ENCODE measurements around the gene NRG2.

GRCh38 chr5:139854953-139855352 lies 188.1 kb downstream of the NRG2 start:
- no peak for TF ChIP-seq EZH2 (IDR thresholded peaks at IDR 0.05; ENCODE audit: borderline replicate concordance, low read depth, low read length, severe bottlenecking)
- TF ChIP-seq CTCF (IDR thresholded peaks at IDR 0.05; ENCODE audit: extremely low read depth in 1 of 2, insufficient read depth in 1 of 2, low read depth in 1 of 2, low read length in 2 of 2): no peak

Measured in endothelial cell of umbilical vein (primary cell).